Loucy (cell line): ENCODE measurements around the gene GADD45G.

Source experiments
- H2AFZ ChIP-seq: fragments of 200-600 bp; sonication (generic); 2 replicates; pipeline ENCODE4 v1.6.0; 2016; ENCODE audit warnings: antibody characterized with exemption, mild to moderate bottlenecking, low read length, moderate library complexity
- H3F3A ChIP-seq: fragments of 200-600 bp; 2 replicates; pipeline ENCODE4 v1.6.0; 2016; ENCODE audit warnings: antibody characterized with exemption, low read depth, mild to moderate bottlenecking
- H3K27me3 ChIP-seq: fragments of 200-600 bp; sonication (generic); 2 replicates; pipeline ENCODE4 v1.6.1; 2014; ENCODE audit warnings: low read length, mild to moderate bottlenecking; ENCODE audit not compliant: insufficient read depth, poor library complexity, severe bottlenecking
- H3K36me3 ChIP-seq: fragments of 200-600 bp; sonication (generic); 2 replicates; pipeline ENCODE4 v1.6.1; 2016; ENCODE audit warnings: low read length; ENCODE audit not compliant: insufficient read depth
- H3K4me1 ChIP-seq: fragments of 200-600 bp; sonication (generic); 2 replicates; pipeline ENCODE4 v1.5.1; 2014; ENCODE audit warnings: low read length, mild to moderate bottlenecking; ENCODE audit not compliant: insufficient read depth, poor library complexity, severe bottlenecking
- H3K4me2 ChIP-seq: fragments of 200-600 bp; sonication (generic); 2 replicates; pipeline ENCODE4 v1.6.0; 2014; ENCODE audit warnings: antibody characterized with exemption, low read length, low read depth, mild to moderate bottlenecking; ENCODE audit not compliant: poor library complexity, severe bottlenecking
- H3K4me3 ChIP-seq: fragments of 200-600 bp; sonication (generic); 2 replicates; pipeline ENCODE4 v1.5.1; 2014; ENCODE audit warnings: low read length, mild to moderate bottlenecking, mixed read lengths; ENCODE audit not compliant: poor library complexity, severe bottlenecking
- H3K79me2 ChIP-seq: fragments of 200-600 bp; sonication (generic); 2 replicates; pipeline ENCODE4 v1.6.1; 2014; ENCODE audit warnings: low read length; ENCODE audit not compliant: insufficient read depth
- H3K9ac ChIP-seq: fragments of 200-600 bp; sonication (generic); 2 replicates; pipeline ENCODE4 v1.6.0; 2014; ENCODE audit warnings: mild to moderate bottlenecking, low read depth, low read length, moderate library complexity; ENCODE audit not compliant: poor library complexity, severe bottlenecking
- H3K9me2 ChIP-seq: fragments of 200-600 bp; sonication (generic); replicated peaks from 2 replicates; pipeline ENCODE4 v1.6.1; 2016; ENCODE audit warnings: low read depth, low read length, mixed read lengths
- H3K9me3 ChIP-seq: fragments of 200-600 bp; sonication (generic); 2 replicates; pipeline ENCODE4 v1.6.1; 2014; ENCODE audit warnings: mild to moderate bottlenecking, antibody characterized with exemption, low read length, low read depth; ENCODE audit not compliant: insufficient read depth
- H4K20me1 ChIP-seq: fragments of 200-600 bp; sonication (generic); 2 replicates; pipeline ENCODE4 v1.6.0; 2014; ENCODE audit warnings: antibody characterized with exemption, low read length, mild to moderate bottlenecking; ENCODE audit not compliant: insufficient read depth, poor library complexity, severe bottlenecking
- CTCF ChIP-seq: fragments of 200-600 bp; sonication (generic); conservative IDR thresholded peaks from 2 replicates; pipeline ENCODE4 v1.5.1; 2014; ENCODE audit warnings: mild to moderate bottlenecking, antibody characterized with exemption, low read length
- EZH2phosphoT487 ChIP-seq: fragments of 200-600 bp; IDR thresholded peaks from 2 replicates; pipeline ENCODE4 v1.6.1; 2018; ENCODE audit warnings: antibody characterized with exemption, mild to moderate bottlenecking, moderate library complexity, borderline replicate concordance

Gene GADD45G

DNA sequence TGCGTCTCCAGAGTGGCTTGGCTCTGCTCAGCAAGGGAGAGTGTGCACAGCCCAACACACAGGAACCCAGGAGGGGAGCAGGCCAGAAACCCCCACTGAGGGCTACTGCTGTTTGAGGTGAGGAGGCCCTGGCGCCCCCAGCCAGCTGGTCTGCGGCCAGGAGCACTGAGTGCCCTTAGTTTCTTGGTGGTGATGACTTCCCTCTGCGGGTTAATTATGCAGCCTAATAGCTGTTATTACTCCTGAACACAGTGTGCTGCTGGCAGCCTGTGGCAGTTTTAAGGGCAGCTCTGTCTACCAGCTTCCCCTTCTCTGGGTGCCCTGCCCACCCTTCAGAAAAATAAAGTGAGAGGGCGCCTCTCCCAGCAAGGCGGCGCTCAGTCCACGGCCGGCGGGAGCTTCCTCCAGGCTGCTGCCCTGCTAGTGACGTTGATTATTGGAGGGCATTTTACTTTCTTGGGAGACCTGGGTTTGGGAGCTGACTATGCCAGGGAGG is 19.2 kb downstream of the GADD45G start:
- Histone ChIP-seq H3K4me2 (no peak overlapping the region), H3K4me3 (no peak overlapping the region), H3K9me2 (no peaks in the 10 kb centered on the region), H3K9ac (no peak overlapping the region), H3K27me3 (no peaks in the 10 kb centered on the region), H3K4me1 (no peaks in the 10 kb centered on the region), H2AFZ (no peak overlapping the region), H3F3A (no peaks in the 10 kb centered on the region), H4K20me1 (no peaks in the 10 kb centered on the region), H3K9me3 (no peaks in the 10 kb centered on the region), H3K36me3 (no peaks in the 10 kb centered on the region), H3K79me2 (no peaks in the 10 kb centered on the region)
- TF ChIP-seq CTCF (no peak), EZH2phosphoT487 (no peak)

DNA sequence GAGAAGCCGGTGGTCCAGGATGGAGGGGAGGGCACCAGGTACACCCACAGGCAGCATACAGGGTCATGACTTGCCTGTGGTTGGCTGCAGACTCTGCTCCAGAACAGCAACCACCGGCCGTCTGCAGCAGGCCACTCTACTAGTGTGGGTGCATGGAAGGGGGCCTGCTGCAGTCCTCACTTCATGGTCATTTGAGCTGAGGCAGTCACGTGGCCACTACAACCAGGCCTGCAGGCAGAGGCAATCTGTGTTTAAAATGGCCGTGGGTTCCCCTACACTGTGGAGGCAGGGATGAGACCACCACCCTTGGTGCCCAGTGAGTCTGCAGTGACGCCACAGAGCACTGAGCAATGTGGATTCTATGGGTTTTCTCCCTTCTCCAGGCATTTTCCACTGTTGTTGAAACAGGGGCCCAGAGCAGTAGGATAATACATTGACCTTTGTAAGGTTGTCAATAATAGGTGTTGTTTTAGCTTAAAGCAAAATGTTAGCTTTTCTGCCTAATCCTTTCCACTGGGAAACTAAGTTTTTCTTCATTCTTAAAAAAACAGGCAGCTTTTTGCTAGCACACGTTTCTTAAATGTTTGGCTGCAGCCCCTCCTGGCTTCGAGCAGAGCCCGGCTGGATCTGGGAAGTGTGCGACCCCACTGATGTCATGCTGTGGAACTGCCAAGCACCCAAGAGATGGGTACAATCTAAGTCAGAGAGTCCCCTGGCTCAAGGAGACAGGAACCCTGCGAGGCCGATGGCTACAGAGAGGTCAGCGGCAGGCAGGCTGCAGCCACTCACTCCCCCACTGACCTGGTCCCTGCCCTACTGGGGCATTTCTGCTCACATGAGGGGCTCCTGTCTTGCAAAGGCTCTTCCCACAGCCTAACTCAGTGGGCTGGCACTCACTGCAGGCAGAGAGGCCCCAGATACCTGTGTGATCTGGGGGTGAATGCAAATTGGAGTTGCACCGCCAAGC is 21.2 kb downstream of the GADD45G start:
- Histone ChIP-seq H3F3A (no peaks in the 10 kb centered on the region), H3K4me2 (no peak overlapping the region), H3K79me2 (no peaks in the 10 kb centered on the region), H3K27me3 (no peaks in the 10 kb centered on the region), H3K4me1 (no peaks in the 10 kb centered on the region), H3K4me3 (no peak overlapping the region), H3K36me3 (no peaks in the 10 kb centered on the region), H3K9me3 (no peaks in the 10 kb centered on the region), H3K9me2 (no peaks in the 10 kb centered on the region), H2AFZ (no peak overlapping the region), H3K9ac (no peak overlapping the region), H4K20me1 (no peaks in the 10 kb centered on the region)
- no peak for TF ChIP-seq CTCF
- no peak for TF ChIP-seq EZH2phosphoT487

- Histone ChIP-seq H3K9me3 (no peaks in the 10 kb centered on the region), H3K9me2 (no peaks in the 10 kb centered on the region), H3K4me3 (no peak overlapping the region), H3F3A (no peaks in the 10 kb centered on the region), H3K79me2 (no peaks in the 10 kb centered on the region), H3K27me3 (no peaks in the 10 kb centered on the region), H4K20me1 (no peaks in the 10 kb centered on the region), H3K4me1 (no peaks in the 10 kb centered on the region), H3K9ac (no peak overlapping the region), H3K4me2 (no peak overlapping the region), H3K36me3 (no peaks in the 10 kb centered on the region), H2AFZ (no peak overlapping the region)
- TF ChIP-seq EZH2phosphoT487 (no peak), CTCF (no peak)
These were observed 22.0 kb downstream of the GADD45G start for GRCh38 chr9:89626741-89627265.
